Osteocyte (in vitro differentiated cells): ENCODE data around the gene FAM171A1. TPM values are rescaled to one million over a fixed set of nuclear protein-coding genes. Genes with fewer than 3 reads are reported as not detected.

Experiments
- DNase-seq: peaks from one replicate; pipeline ENCODE4 v3.0.0; 2021; ENCODE audit warnings: mixed read lengths; ENCODE audit not compliant: unreplicated experiment; ENCODE audit errors: extremely low spot score
- H3K27ac Mint-ChIP-seq: one replicate; pipeline ENCODE4 v1.8.0; 2021; ENCODE audit warnings: mild to moderate bottlenecking, mixed read lengths; ENCODE audit not compliant: unreplicated experiment
- H3K27me3 Mint-ChIP-seq: one replicate; pipeline ENCODE4 v1.8.0; 2021; ENCODE audit warnings: mixed read lengths; ENCODE audit not compliant: unreplicated experiment
- H3K36me3 Mint-ChIP-seq: one replicate; pipeline ENCODE4 v1.8.0; 2021; ENCODE audit warnings: mixed read lengths; ENCODE audit not compliant: unreplicated experiment
- H3K4me1 Mint-ChIP-seq: one replicate; pipeline ENCODE4 v1.8.0; 2021; ENCODE audit warnings: mixed read lengths; ENCODE audit not compliant: unreplicated experiment
- H3K4me3 Mint-ChIP-seq: one replicate; pipeline ENCODE4 v1.8.0; 2021; ENCODE audit warnings: mild to moderate bottlenecking, moderate library complexity, mixed read lengths; ENCODE audit not compliant: unreplicated experiment
- H3K9me3 Mint-ChIP-seq: one replicate; pipeline ENCODE4 v1.8.0; 2021; ENCODE audit warnings: mixed read lengths; ENCODE audit not compliant: unreplicated experiment
- total RNA-seq: library from RNA; stranded (reverse); gene quantifications from 2 replicates; pipeline ENCODE4 v1.2.1, GENCODE V29; 2021
- TF ChIP-seq, protein P1 (sequence below): fragments of 200-600 bp; sonication (generic); IDR thresholded peaks from 2 replicates; pipeline ENCODE4 v1.5.0; 2021; ENCODE audit warnings: antibody characterized with exemption, mild to moderate bottlenecking, moderate library complexity

The FAM171A1 gene
- total RNA-seq, 1 donor from 2014 or later: 30.4 TPM

DNA sequence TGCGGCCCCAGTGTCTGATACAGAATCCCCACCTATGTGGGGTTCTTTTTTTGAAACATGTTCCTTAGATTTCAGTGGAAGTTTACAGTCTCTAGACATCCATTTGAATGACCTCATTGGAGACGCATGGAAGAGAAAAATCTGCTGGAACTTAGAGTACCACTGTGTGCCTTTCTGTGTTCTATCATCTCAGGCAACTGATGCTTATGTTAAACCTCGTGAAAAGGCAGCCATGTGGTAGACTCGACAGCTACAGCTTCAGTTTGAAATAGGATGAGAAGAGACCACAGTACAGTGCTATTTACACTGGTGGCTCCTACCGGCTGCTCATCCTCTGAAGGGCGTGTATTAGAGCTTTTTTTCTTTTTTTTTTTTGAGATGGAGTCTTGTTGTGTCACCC, 74.4 kb downstream of the FAM171A1 start:
- Mint-ChIP-seq H3K4me1 (peaks cover 20% of the 10 kb centered on the region), H3K4me3 (no peak overlapping the region), H3K27me3 (no peaks in the 10 kb centered on the region), H3K9me3 (no peaks in the 10 kb centered on the region), H3K36me3 (no peaks in the 10 kb centered on the region), H3K27ac (no peak overlapping the region)
- peak; percentile 27 for DNase-seq
- TF ChIP-seq, protein P1, sequence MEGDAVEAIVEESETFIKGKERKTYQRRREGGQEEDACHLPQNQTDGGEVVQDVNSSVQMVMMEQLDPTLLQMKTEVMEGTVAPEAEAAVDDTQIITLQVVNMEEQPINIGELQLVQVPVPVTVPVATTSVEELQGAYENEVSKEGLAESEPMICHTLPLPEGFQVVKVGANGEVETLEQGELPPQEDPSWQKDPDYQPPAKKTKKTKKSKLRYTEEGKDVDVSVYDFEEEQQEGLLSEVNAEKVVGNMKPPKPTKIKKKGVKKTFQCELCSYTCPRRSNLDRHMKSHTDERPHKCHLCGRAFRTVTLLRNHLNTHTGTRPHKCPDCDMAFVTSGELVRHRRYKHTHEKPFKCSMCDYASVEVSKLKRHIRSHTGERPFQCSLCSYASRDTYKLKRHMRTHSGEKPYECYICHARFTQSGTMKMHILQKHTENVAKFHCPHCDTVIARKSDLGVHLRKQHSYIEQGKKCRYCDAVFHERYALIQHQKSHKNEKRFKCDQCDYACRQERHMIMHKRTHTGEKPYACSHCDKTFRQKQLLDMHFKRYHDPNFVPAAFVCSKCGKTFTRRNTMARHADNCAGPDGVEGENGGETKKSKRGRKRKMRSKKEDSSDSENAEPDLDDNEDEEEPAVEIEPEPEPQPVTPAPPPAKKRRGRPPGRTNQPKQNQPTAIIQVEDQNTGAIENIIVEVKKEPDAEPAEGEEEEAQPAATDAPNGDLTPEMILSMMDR: no peak

DNA sequence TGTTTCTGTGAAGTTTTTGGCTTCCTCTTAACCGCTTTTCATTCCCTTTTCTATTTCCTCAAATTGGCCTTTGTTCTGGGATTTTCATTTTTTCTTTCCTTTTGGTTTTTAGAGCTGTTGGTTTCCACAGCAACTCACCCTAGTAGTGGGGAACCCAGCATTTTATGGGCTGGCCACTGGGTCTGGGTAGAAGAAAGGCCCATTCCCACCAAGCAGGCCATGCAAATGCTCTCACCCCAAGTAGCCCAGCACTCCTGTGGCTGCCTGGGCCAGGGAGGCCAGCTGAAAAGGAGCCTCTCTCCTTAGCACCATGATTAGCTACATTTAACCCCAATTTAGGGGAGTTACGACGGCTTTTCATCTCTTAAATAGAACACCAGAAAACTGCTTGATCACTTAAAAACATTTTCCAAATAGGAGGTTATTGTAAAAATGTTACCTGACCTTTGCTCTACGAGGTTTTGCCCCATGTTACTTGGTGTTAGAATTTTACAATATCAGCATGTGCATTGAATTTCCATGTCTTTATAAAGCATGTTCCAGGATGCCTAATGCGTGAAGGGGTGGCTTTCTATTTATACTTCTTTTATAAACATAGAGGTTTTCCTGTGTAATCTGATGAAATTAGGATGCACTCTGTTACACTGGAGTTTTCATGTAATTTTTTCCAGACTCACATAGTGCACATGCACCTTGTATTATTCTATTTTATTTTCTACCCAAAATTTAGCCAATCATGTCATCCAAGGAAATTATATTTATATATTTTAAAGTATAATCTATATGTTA, 75.4 kb downstream of the FAM171A1 start:
- H3K27me3 Mint-ChIP-seq: no peaks in the 10 kb centered on the region
- H3K9me3 Mint-ChIP-seq: no peaks in the 10 kb centered on the region
- DNase-seq: peak; percentile 27
- no peaks in the 10 kb centered on the region for H3K36me3 Mint-ChIP-seq
- TF ChIP-seq, protein P1: no peak
- H3K4me1 Mint-ChIP-seq: peaks cover 20% of the 10 kb centered on the region
- no peak overlapping the region for H3K27ac Mint-ChIP-seq
- H3K4me3 Mint-ChIP-seq: no peak overlapping the region

DNA sequence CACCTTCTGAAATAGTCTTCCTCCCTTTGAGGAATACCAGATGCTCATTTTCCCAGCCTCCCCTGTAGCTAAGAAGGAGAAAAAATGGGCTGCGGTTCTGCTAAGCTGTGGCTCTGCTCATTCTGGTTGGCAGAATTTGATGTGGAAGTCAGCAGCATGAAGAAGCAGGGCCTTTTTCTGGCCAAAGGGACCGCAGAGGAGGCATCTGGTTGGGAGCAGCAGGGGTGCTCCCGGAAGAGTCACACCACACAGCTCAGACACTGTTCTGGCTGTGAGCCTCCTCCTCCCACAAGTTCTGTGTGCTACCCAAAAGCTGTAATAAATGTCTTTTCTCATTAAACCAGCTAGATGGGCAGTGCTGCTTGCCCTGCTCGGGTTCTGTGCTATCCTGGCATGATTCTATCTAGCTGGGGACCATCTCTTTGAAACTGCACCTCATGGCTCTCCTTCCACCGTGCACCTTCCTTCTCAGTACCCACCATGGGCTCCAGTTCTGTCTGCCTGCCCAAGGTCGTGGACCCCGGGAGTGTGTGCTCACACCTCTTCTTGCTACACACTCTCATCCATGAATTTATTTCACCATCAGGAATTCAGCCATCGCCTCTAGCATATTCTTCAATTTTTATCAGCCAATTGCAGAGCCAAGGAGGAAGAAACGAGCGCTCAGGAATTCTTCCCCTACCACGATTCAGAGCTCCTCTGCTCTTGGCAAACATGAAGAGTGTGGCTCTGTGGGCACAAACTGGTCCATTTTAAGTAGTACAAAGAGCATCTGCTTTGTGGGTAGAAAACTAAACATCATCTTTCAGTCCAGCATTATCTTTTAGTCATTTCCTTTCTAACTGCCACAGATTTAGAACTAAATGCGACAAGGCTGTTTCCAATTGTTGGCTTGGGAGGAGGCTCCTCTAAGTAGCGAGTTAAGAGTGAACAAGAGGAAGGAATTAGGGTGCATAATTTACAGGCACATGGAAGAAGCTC, 76.9 kb downstream of the FAM171A1 start:
- Mint-ChIP-seq H3K9me3 (no peaks in the 10 kb centered on the region), H3K36me3 (no peaks in the 10 kb centered on the region), H3K27me3 (no peaks in the 10 kb centered on the region), H3K4me1 (peaks cover 20% of the 10 kb centered on the region), H3K27ac (no peak overlapping the region), H3K4me3 (no peak overlapping the region)
- no peak for DNase-seq
- TF ChIP-seq, protein P1: no peak

DNA sequence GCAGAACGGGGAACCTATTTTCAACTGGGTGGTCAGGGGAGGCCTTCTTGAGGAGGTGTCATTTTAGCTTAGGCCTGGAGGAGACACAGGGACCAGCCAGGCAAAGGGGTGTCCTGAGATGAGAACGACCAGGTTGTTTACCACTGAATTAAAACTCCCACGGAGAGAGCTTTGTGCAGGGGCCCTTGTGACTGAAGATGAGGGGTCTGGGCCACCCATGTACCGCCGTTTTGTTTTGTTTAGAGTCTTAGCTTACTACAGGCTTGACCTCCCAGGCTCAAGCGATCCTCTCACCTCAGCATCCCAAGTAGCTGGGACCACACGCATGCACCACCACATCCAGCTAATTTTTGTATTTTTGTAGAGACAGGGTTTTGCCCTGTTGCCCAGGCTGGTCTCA, 80.4 kb downstream of the FAM171A1 start:
- Mint-ChIP-seq H3K27me3 (no peaks in the 10 kb centered on the region), H3K4me3 (no peak overlapping the region), H3K27ac (no peak overlapping the region), H3K36me3 (no peaks in the 10 kb centered on the region), H3K4me1 (peaks cover 16% of the 10 kb centered on the region), H3K9me3 (peaks cover 4% of the 10 kb centered on the region)
- TF ChIP-seq, protein P1: no peak
- DNase-seq: no peak

DNA sequence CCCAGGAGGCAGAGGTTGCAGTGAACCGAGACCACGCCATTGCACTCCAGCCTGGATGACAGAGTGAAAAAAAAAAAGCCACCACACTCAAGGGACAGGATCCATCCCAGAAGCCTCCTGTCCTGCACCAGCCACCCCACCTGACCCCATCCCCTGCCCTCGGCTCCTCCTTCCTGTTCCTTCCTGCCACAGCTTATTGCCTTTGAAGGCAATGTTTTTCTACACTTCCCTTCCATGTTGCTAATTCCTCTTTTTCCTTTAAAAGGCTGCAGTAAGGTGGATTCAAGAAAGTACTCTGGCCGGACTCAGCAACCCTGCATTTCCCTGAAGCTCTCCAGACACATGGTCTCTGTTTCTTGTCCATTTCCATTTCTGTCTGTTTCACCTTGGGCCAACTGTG, 80.9 kb downstream of the FAM171A1 start:
- Mint-ChIP-seq H3K4me3 (no peak overlapping the region), H3K36me3 (no peaks in the 10 kb centered on the region), H3K27ac (no peak overlapping the region), H3K9me3 (peaks cover 4% of the 10 kb centered on the region), H3K4me1 (peaks cover 11% of the 10 kb centered on the region), H3K27me3 (no peaks in the 10 kb centered on the region)
- TF ChIP-seq, protein P1: no peak
- no peak for DNase-seq
